Measurements from ENCODE around the gene PDZD2. TPM values are rescaled to one million over a fixed set of nuclear protein-coding genes. Genes with fewer than 3 reads are reported as not detected.

Gene PDZD2
- total RNA-seq, 1 donor from 2014 or later, result 21.5 TPM

DNA sequence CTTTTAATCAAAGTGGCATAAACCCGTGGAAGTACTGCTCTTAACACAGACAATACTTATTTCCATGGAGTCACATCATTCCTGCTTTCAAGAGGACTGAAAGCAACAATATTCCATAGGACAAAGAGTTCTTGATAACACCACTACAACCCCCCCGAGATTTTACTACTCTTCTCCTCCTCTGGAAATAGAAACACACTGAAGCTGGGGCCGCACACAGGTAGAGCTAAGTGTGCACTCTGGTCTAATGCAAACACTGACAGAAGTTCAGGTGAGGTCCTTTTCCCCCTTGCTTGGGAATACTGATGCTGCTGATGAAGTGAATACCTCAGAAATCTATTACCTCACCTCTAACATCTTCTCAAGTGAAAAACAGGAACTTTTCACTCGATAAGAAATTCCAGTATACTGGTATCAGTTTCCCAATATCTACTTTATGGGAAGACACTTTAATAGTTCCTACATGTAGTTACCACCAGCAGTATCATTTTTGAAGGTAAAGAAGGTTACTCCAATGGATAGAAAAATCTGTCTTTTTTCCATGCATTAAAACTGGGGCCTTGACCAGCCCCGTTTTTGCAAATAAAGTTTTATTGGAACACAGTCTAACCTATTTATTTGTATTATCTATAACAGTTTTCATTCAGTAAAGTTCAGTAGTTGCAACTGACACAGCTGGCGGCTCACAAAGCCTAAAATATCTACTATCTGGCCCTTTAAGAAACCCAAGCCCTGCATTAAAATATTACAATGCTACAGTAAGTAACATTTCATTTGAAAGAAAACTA is 485.2 kb downstream of the PDZD2 start:
- Mint-ChIP-seq H3K4me1 (no peaks in the 10 kb centered on the region), H3K27me3 (ENCODE audit: low read depth) (no peaks in the 10 kb centered on the region), H3K36me3 (peaks cover 31% of the 10 kb centered on the region), H3K27ac (no peak overlapping the region), H3K4me3 (no peak overlapping the region), H3K9me3 (no peaks in the 10 kb centered on the region)
- no peak for DNase-seq (ENCODE audit: low spot score in 2 of 2, unreplicated experiment in 2 of 2)
- TF ChIP-seq, protein P1, sequence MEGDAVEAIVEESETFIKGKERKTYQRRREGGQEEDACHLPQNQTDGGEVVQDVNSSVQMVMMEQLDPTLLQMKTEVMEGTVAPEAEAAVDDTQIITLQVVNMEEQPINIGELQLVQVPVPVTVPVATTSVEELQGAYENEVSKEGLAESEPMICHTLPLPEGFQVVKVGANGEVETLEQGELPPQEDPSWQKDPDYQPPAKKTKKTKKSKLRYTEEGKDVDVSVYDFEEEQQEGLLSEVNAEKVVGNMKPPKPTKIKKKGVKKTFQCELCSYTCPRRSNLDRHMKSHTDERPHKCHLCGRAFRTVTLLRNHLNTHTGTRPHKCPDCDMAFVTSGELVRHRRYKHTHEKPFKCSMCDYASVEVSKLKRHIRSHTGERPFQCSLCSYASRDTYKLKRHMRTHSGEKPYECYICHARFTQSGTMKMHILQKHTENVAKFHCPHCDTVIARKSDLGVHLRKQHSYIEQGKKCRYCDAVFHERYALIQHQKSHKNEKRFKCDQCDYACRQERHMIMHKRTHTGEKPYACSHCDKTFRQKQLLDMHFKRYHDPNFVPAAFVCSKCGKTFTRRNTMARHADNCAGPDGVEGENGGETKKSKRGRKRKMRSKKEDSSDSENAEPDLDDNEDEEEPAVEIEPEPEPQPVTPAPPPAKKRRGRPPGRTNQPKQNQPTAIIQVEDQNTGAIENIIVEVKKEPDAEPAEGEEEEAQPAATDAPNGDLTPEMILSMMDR (IDR thresholded peaks at IDR 0.05; ENCODE audit: unreplicated experiment), result no peak

DNA sequence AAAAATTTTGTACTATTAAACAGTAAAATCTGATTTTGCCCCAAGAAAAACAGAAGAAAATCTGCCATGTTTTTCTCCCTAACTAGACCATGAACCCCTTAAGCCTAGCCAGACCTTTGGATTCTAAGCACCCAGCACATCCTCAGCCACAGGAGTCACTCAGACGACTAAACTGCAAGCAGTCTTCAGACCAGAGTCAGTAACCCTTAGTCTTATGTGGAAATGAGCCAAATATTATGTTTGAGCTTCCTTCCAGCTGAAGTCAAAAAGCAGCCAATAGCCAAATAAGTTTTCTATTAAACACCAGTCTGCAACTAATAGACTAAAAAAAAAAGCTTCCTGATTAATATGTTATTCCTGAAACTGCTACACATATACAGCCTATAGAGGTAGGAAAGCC is 487.8 kb downstream of the PDZD2 start:
- Mint-ChIP-seq H3K4me1 (peaks cover 11% of the 10 kb centered on the region), H3K36me3 (peaks cover 21% of the 10 kb centered on the region), H3K4me3 (no peak overlapping the region), H3K9me3 (no peaks in the 10 kb centered on the region), H3K27ac (peak overlapping the region; percentile 59), H3K27me3 (ENCODE audit: low read depth) (no peaks in the 10 kb centered on the region)
- no peak for DNase-seq (ENCODE audit: low spot score in 2 of 2, unreplicated experiment in 2 of 2)
- TF ChIP-seq, protein P1 (IDR thresholded peaks at IDR 0.05; ENCODE audit: unreplicated experiment), result no peak

DNA sequence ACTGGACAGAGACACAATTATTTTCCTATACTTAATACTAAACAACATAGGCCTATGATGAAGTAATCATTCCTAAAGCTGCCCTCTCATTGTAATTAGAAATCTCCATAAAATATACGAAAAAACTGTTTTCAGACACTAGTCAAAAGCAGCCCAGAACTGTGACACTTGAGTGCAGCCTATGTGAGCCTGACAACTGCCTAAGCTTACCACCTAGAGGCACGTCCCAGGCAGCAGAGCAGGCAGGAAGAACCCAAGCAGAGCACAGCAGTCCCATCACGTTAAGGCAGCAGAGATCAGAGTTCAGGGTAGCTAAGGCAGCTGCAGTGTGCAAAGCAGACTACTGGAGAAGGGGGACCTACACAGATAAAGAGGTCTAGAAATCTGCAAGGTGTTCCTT is 488.8 kb downstream of the PDZD2 start:
- Mint-ChIP-seq H3K27me3 (ENCODE audit: low read depth) (no peaks in the 10 kb centered on the region), H3K27ac (peak overlapping the region; percentile 59), H3K4me3 (no peak overlapping the region), H3K36me3 (peaks cover 18% of the 10 kb centered on the region), H3K4me1 (peaks cover 11% of the 10 kb centered on the region), H3K9me3 (no peaks in the 10 kb centered on the region)
- DNase-seq (ENCODE audit: low spot score in 2 of 2, unreplicated experiment in 2 of 2), result no peak
- TF ChIP-seq, protein P1 (IDR thresholded peaks at IDR 0.05; ENCODE audit: unreplicated experiment), result no peak

DNA sequence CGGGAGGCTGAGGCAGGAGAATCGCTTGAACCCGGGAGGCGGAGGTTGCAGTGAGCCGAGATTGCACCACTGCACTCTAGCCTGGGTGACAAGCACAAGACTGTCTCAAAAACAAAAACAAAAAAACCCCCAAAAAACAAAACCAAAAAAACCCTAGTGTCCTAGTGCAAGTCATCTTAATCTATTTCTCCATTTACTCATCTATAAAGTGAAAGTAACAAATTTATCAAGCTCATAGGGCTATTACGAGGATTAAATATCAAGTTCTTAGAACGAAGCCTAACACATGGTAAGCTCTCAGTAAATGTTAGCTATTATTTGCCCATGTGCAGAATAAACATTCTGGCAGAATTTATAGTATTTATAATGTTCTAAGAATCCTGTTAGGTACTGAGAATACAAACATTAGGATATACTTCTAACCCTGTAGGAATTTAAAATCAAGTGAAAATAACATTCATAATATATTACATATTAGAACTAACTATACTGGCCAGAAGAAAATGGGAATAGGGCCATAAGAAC is 490.2 kb downstream of the PDZD2 start:
- H3K4me1 Mint-ChIP-seq, result peaks cover 14% of the 10 kb centered on the region
- no peaks in the 10 kb centered on the region for H3K9me3 Mint-ChIP-seq
- TF ChIP-seq, protein P1 (IDR thresholded peaks at IDR 0.05; ENCODE audit: unreplicated experiment), result no peak
- no peaks in the 10 kb centered on the region for H3K27me3 Mint-ChIP-seq (ENCODE audit: low read depth)
- DNase-seq (ENCODE audit: low spot score in 2 of 2, unreplicated experiment in 2 of 2), result no peak
- peak overlapping the region; percentile 69 for H3K27ac Mint-ChIP-seq
- H3K4me3 Mint-ChIP-seq, result no peak overlapping the region
- peaks cover 21% of the 10 kb centered on the region for H3K36me3 Mint-ChIP-seq

DNA sequence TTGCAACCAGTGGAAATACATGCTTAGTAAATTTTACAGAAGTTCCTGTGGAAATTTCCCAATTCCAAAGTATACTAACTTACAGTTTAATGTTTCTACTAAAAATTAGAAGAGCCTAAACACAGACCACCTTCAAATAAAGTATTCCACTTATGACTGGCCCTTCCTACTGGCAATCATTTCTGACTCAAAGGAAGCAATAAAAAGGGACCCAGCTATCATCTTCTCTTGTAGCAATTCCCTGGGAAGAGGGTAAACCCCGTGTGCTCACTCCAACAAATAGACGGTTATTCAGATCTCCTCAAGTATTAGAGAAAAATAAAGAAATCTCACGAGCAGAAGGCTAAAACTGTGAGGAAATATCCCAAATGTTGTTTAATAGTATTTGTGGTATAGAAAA is 491.9 kb downstream of the PDZD2 start:
- Mint-ChIP-seq H3K4me3 (no peak overlapping the region), H3K27me3 (ENCODE audit: low read depth) (no peaks in the 10 kb centered on the region), H3K4me1 (peaks cover 14% of the 10 kb centered on the region), H3K9me3 (no peaks in the 10 kb centered on the region), H3K27ac (peak overlapping the region; percentile 44), H3K36me3 (peaks cover 21% of the 10 kb centered on the region)
- no peak for DNase-seq (ENCODE audit: low spot score in 2 of 2, unreplicated experiment in 2 of 2)
- TF ChIP-seq, protein P1 (IDR thresholded peaks at IDR 0.05; ENCODE audit: unreplicated experiment), result no peak

Measured in mesothelial cell of epicardium (in vitro differentiated cells).